ENCODE results near the gene SIGLEC14.

SIGLEC14 gene

DNA sequence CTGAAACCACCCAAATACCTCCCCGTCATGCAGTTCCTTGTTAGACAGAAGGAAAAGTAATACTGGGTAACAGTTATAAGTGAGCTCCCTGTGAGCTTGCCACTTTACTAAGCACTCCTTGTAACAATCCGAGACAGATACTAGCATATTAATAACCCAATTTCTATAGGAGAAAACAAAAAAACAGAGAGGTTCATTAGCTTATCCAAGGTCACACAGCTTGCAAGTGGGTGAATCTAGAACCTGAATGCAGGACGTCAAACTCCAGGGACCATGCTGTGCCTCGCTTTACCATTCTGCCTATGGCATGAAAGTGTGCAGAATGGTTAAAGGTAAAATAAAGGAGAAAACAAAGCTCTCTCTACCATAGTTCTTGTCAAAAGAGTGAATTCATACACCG, 31.8 kb downstream of the SIGLEC14 start:
- no peaks in the 10 kb centered on the region for H3K4me1 ChIP-seq (ENCODE audit: insufficient read depth, low read length)
- H3K36me3 ChIP-seq (ENCODE audit: insufficient read depth, low read length): no peaks in the 10 kb centered on the region
- H3K9ac ChIP-seq (ENCODE audit: low read depth, low read length): no peak overlapping the region
- no peaks in the 10 kb centered on the region for H3K9me3 ChIP-seq (ENCODE audit: control insufficient read depth, insufficient read depth, low read length)

DNA sequence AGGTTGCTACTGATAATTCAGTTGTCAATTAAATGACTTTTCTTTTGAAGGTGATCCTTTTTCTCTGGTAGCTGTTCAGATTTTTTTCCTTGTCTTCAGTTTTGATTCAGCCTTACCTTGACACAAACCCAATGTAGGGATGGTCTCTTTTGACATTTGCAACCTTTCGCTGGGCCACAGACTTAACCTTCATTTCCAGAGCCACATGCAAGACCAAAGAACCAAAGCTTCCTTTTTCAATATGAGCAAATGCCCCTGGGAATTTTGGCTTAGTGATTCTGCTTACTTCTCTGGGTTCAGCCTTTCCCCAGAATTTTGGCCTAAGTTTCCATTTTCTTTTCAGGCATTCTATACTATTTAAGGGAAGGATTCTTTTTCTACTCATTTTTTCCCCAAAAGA, 36.0 kb downstream of the SIGLEC14 start:
- Histone ChIP-seq H3K4me1 (ENCODE audit: insufficient read depth, low read length) (no peaks in the 10 kb centered on the region), H3K9me3 (ENCODE audit: control insufficient read depth, insufficient read depth, low read length) (no peaks in the 10 kb centered on the region), H3K36me3 (ENCODE audit: insufficient read depth, low read length) (no peaks in the 10 kb centered on the region), H3K9ac (ENCODE audit: low read depth, low read length) (no peak overlapping the region)

DNA sequence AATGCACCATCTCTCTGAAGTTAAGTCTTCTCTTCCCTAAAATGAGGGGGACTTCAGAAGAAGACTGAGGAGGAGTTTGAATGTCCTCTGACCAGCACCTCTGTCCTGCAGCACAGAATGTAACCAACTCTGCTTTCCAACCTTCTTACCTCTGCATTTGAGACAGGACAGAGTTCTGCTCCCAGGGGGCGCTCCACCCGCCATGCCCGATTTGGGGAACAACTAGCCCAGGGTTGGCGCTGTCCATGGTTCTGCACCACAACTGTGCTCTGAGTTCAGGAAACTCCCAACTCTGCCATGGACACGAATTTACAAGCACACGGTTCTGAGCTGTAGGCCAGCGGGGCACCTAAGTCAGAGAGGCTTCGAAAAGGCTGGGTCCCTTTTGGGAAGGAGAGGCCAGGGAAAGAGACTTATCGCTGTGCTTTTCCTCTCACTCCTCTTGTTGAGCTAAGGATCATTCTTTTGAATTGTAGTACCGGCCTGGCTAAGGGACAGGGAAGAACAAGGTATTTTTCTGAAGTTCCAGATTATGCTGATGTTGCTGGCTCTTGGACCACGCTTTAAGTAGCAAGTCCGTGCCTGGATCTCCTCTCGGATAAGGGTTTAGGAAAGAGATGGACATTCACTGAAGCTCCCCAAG, 38.6 kb downstream of the SIGLEC14 start:
- Histone ChIP-seq H3K9ac (ENCODE audit: low read depth, low read length) (no peak overlapping the region), H3K9me3 (ENCODE audit: control insufficient read depth, insufficient read depth, low read length) (no peaks in the 10 kb centered on the region), H3K36me3 (ENCODE audit: insufficient read depth, low read length) (no peaks in the 10 kb centered on the region), H3K4me1 (ENCODE audit: insufficient read depth, low read length) (no peaks in the 10 kb centered on the region)

DNA sequence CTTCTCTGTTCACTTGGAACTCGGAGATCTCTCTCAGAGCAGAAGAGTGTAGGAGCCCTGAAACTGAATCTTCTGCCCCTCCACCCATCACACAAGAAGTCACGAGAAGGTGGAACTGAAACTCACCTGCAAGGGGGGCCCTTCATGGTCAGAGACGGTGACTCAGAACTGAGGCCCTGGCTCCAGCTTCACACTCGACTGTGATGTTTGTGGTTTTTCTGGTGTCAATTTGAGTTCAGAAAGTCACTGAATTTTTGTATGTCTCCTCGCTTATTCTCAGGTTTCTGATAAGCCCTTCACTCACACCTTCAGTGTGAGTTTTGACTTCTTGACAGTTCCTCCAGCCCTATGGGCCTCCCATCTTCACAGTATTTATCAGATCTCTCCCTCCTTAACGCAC, 39.5 kb downstream of the SIGLEC14 start:
- H3K4me1 ChIP-seq (ENCODE audit: insufficient read depth, low read length): no peaks in the 10 kb centered on the region
- no peaks in the 10 kb centered on the region for H3K36me3 ChIP-seq (ENCODE audit: insufficient read depth, low read length)
- no peak overlapping the region for H3K9ac ChIP-seq (ENCODE audit: low read depth, low read length)
- no peaks in the 10 kb centered on the region for H3K9me3 ChIP-seq (ENCODE audit: control insufficient read depth, insufficient read depth, low read length)

DNA sequence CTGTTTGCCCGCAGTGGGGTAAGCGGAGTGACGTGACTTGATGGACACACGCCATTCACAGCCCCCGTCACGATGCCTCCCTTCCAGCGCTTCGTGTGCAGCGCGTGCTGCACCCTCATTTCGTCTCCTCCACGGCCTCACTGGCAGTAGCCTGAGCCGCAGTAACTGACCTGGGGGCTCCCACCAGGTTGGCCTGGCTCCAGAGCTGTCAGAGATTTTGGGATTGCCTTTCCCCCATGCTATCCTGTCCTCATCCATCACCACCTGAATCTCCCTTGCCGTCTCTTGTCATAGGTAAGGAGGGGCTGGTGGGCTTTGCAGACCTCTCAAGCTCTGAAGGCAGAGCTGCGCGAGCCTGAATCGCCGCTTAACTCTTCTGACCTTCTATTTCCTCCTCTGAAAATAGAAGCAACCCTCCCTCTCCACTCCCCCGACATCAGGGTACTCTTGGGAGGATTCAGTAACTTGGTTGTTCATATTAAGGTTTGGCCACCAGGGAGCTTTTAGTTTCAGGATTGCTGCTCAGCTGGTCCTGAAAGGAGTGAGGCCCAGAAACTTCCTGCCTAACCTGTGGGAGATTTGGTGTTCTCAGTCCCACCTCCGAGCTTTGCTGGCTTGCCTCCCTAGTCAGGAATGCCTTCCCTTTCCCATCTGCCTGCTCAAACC, 44.3 kb downstream of the SIGLEC14 start:
- Histone ChIP-seq H3K9ac (ENCODE audit: low read depth, low read length) (no peak overlapping the region), H3K9me3 (ENCODE audit: control insufficient read depth, insufficient read depth, low read length) (no peaks in the 10 kb centered on the region), H3K4me1 (ENCODE audit: insufficient read depth, low read length) (no peaks in the 10 kb centered on the region)

DNA sequence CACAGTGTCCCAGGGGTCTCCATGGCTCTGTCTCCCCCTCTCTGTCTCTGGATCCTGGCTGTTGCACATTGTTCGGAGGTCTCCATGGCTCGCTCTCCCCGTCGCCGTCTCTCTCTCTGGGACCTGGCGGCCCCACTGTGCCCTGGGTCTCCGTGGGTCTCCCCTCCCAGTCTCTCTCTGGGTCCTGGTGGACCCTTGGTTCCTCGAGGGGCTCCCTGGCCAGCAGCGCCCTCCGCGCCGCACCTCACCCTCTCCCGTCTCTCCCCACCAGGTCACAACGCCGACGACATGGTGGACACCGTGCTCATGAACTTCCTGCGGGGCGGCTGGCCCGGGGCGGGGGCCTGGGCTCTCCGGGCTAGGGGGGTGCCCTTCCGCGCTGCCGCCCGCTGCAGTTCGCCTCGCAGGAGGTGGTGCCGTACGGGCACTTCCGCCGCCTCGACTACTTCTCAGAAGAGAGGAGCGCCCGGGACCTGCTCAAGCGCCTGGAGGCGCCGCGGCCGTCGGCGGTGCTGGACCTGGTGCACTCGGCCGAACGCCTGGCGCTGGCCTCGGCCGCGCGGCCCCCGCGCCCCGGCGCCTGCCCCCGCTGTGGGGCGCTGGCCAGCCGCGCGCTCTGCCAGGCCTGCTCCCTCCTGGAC, 45.6 kb downstream of the SIGLEC14 start:
- H3K4me1 ChIP-seq (ENCODE audit: insufficient read depth, low read length): no peaks in the 10 kb centered on the region
- H3K9me3 ChIP-seq (ENCODE audit: control insufficient read depth, insufficient read depth, low read length): no peaks in the 10 kb centered on the region
- H3K9ac ChIP-seq (ENCODE audit: low read depth, low read length): peak overlapping the region; percentile 25; the same call in 1 of the 2 replicates
- H3K36me3 ChIP-seq (ENCODE audit: insufficient read depth, low read length): no peaks in the 10 kb centered on the region

More for the DNA sequence above, 44.3 kb downstream of the SIGLEC14 start:
- no peaks in the 10 kb centered on the region for H3K36me3 ChIP-seq (ENCODE audit: insufficient read depth, low read length)

DNA sequence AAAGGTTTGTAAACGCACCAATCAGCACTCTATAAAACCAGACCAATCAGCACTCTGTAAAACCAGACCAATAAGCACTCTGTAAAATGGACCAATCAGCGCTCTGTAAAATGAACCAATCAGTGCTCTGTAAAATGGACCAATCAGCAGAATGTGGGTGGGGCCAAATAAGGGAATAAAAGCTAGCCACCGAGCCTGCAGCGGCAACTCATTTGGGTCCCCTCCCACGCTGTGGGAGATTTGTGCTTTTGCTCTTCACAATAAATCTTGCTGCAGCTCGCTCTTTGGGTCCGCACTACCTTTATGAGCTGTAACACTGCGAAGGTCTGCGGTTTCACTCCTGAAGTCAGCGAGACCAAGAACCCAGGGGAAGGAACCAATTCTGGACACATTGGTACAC, 47.5 kb downstream of the SIGLEC14 start:
- Histone ChIP-seq H3K4me1 (ENCODE audit: insufficient read depth, low read length) (no peaks in the 10 kb centered on the region), H3K9me3 (ENCODE audit: control insufficient read depth, insufficient read depth, low read length) (no peaks in the 10 kb centered on the region), H3K9ac (ENCODE audit: low read depth, low read length) (no peak overlapping the region), H3K36me3 (ENCODE audit: insufficient read depth, low read length) (no peaks in the 10 kb centered on the region)

DNA sequence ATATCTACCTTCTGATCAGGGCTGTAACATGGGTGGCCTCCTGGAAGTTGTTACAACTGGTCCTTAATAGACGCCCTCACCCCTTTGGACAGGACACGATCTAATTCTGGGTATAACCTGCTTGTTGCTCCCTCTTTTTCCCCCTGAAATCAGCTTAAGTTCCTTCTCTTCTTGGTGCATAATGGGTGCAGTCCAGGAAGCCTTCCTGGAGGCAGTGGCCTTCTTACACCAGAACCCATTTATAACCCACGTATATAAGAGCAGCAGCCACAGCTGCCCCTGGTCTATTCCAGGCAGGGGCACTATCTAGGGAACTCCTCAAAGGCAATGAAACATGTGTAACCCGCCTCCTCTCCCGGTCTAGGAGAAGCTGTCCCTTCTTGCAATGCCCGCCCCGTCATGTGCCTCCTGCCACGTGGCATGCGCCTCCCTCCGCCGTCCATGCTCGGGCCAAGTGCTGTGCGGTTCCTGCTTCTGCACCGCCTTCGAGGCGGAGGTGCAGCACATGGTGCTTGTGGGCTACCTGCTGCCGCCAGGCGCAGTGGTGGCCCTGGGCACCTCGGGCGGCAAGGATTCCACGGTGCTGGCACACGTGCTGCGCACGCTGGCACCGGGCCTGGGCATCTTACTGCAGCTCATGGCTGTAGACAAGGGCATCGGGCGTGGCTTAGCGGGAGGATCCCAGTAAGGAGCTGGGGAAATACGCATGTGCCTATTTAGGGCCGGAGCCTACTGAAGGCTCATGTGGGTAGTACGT, 48.3 kb downstream of the SIGLEC14 start:
- Histone ChIP-seq H3K9ac (ENCODE audit: low read depth, low read length) (no peak overlapping the region), H3K36me3 (ENCODE audit: insufficient read depth, low read length) (no peaks in the 10 kb centered on the region), H3K4me1 (ENCODE audit: insufficient read depth, low read length) (no peaks in the 10 kb centered on the region), H3K9me3 (ENCODE audit: control insufficient read depth, insufficient read depth, low read length) (no peaks in the 10 kb centered on the region)

DNA sequence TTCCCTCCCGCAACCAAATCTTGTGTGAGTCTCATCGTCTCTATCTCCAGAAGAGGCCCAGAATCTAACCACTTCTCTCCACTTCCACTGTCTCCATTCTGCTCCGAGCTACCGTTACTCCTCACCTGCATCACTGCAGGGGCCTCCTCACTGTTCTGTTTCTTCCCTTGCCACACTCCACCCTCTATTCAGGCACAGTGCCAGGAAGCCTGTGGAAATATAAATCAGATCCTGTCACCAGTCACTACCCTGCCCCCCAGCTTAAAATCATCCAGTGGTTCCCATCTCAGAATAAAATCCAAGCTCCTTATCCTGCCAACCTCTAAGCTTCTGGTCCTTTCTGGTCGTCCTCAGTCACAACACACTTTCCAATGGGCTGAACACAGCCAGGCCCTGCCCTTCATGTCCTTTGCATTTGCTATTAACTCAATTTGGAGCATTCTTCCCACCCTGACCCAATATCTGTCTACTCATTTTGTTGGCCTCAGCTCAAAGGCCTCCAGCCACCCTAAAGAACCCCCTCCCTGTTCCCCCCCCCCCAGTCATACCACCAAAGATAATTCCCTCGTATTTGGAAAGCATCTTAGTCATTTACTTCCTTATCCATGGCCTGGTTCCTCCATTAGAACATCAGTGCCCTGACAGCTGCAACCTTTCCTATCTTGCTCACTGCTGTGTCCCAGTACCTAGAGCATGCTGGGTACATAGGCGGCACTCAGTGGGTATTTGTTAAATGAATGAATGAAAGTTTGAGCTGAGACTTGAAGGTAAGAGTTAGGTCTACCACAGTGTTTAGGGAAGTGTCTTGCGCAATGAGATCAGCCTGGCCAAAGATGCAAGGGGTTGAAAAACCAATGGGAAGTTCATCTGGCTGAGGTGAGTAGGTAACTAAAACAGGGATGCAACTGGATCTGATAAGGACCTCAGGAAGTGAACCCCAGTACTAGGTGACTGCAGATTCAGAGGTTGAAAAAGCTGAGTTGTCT, 51.1 kb downstream of the SIGLEC14 start:
- Histone ChIP-seq H3K4me1 (ENCODE audit: insufficient read depth, low read length) (no peaks in the 10 kb centered on the region), H3K9ac (ENCODE audit: low read depth, low read length) (peak overlapping the region; percentile 57; the same call in 1 of the 2 replicates), H3K36me3 (ENCODE audit: insufficient read depth, low read length) (no peaks in the 10 kb centered on the region)

DNA sequence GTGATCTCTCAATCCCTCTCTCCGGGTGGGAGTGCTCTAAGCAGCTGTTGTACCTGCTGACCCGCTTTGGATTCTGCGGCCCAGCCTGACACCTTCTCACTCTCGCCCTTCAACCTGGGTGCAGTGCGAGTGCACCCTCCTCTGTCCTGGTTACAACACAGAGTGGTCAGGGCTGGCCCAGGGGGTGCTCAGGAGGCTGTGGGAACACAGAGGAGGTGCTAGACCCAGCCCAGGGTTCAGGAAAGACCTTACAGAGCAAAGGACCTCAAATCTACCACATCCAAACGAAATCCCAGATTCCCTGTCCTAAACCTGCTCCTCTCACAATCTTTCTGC, 51.9 kb downstream of the SIGLEC14 start:
- H3K36me3 ChIP-seq (ENCODE audit: insufficient read depth, low read length): no peaks in the 10 kb centered on the region
- H3K9me3 ChIP-seq (ENCODE audit: control insufficient read depth, insufficient read depth, low read length): no peaks in the 10 kb centered on the region
- no peaks in the 10 kb centered on the region for H3K4me1 ChIP-seq (ENCODE audit: insufficient read depth, low read length)
- H3K9ac ChIP-seq (ENCODE audit: low read depth, low read length): peak overlapping the region; percentile 57; the same call in 1 of the 2 replicates

More for the DNA sequence above, 51.1 kb downstream of the SIGLEC14 start:
- H3K9me3 ChIP-seq (ENCODE audit: control insufficient read depth, insufficient read depth, low read length): no peaks in the 10 kb centered on the region

DNA sequence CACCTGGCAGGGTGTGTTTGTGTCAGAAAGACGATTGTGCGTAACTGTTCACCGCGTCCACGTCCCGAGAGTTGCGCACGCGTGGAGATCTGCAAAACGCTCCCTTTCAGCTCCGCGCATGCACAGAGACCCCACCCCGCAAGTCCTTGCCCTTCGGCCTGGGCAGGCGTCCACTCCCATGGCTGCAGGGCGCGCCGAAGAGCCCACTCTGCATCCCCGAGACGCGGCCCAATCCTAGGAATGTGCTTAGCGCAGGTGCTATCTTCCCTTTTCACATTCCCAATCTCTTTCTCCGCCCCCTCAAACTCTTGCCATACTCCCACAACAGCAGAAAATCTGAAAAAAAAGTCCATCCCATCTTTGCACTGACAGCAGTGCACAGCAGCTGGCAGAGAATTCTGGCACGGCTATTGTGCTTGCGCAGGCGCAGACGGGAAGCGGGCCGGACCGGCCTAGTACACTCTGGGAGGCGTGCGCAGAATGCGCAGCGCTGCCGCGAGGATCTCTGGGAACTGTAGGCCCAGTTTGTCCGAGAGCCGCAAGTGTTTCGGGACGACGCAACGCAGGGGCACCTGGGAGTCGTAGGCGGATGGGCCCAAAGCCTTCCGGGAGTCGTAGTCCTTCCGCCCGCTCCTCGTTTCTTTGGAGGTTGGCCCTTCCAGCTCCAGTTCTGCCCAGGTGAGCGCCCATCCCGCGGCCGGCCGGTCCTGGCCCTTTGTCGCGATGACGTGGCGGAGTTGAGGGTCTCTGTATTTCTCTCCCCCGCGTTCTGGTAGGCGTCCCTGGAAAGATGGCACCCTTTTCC, 52.5 kb downstream of the SIGLEC14 start:
- Histone ChIP-seq H3K36me3 (ENCODE audit: insufficient read depth, low read length) (no peaks in the 10 kb centered on the region), H3K9me3 (ENCODE audit: control insufficient read depth, insufficient read depth, low read length) (no peaks in the 10 kb centered on the region), H3K4me1 (ENCODE audit: insufficient read depth, low read length) (no peaks in the 10 kb centered on the region), H3K9ac (ENCODE audit: low read depth, low read length) (peak overlapping the region; percentile 57)

DNA sequence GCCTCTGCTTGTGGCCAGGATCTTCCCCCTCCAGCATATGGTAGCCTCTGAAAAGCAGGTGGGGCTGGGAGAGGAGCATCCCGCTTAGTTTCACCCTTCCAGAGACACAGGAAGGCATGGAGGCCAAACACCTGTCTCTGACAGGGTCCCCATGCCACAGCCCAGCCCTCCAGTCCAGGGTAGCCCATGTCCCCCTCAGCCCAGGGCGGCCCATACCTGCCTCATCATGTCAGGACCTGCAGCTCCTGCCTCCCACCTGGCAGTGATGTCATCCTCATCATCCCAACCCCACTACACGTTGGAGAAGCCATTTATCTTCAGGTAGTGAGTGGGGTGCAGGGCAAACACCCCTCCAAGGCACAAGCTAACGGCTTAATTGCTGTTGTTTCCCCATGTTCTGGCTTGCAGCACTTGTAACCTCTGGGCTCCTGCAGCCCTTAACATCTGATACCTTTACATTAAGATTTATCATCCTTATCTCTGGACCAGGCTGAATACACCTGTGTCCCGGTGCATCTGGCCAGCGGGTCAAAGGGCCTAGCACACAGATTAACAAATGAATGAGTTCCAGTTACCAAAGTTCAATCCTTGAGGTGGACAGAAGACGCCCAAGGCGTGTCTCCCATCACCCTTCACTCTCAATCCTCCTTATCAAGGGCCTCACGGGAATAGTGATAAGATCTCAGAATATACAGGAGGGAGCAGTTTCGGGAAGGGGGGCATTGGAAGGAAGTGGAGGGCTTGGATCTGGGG, 53.3 kb downstream of the SIGLEC14 start:
- no peaks in the 10 kb centered on the region for H3K9me3 ChIP-seq (ENCODE audit: control insufficient read depth, insufficient read depth, low read length)
- no peaks in the 10 kb centered on the region for H3K4me1 ChIP-seq (ENCODE audit: insufficient read depth, low read length)
- H3K9ac ChIP-seq (ENCODE audit: low read depth, low read length): peak overlapping the region; percentile 57
- no peaks in the 10 kb centered on the region for H3K36me3 ChIP-seq (ENCODE audit: insufficient read depth, low read length)
